GM21367 (cell line): ENCODE measurements around the gene PRH1.

Experiments
- ATAC-seq: cut with Tn5 transposase; IDR thresholded peaks from one replicate; pipeline ENCODE4 v1.9.1; 2021; ENCODE audit not compliant: unreplicated experiment

PRH1 gene

GRCh38 chr12:10884086-10884725 lies at the start of gene PRH1:
Gene PRH1, minus strand, starts transcription at chr12:10884255. Its CDS starts 38 bp downstream, at chr12:10884217.
- ATAC-seq = no peak

- no peak for ATAC-seq
Observed at GRCh38 chr12:10928746-10929286, 44.8 kb upstream of the PRH1 start, which contains the start of gene PRH2. Gene PRH2, plus strand, starts transcription at chr12:10929236. Its CDS starts 38 bp downstream, at chr12:10929274.

- ATAC-seq = no peak
Observed at GRCh38 chr12:10926269-10926668, 42.2 kb upstream of the PRH1 start.

DNA sequence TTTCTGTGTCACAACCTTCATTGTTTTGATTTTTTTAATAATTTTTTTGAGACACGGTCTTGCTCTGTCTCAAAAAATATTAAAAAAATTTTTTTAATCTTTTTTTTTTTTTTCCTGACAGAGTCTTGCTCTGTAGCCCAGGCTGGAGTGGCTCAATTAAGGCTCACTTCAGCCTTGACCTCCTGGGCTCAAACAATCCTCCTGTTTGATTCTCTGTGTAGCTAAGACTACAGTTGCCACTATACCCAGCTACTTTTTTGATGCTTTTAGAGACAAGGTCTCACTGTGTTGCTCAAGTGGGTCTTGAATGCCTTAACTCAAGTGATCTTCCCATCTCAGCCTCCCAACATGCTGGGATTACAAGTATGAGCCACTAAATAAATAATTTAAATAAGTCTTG lies 35.8 kb upstream of the PRH1 start:
- ATAC-seq = no peak

DNA sequence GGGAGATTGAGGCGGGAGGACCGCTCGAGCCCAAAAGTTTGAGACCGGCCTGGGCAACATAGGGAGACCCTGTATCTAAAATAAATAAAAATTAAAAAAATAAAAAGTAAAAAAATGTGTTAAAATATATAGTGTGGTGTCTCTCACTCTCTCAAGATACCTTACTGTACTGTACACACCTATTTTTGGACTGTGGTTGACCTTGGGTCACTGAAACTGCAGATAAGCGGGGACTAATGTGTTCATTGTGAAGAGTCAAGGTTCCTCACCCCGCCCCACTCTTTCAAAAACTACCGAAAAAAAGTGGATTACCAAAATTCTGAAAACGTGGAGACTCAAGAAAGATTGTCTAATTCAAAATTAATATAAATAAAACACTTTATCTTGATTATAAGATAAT lies 26.3 kb upstream of the PRH1 start:
- no peak for ATAC-seq

- ATAC-seq = no peak
Observed at GRCh38 chr12:10909462-10909861, 25.4 kb upstream of the PRH1 start, which contains the start of gene TAS2R13. Gene TAS2R13, minus strand, starts transcription at chr12:10909562. Its CDS starts 264 bp downstream, at chr12:10909298.

- no peak for ATAC-seq
Observed at GRCh38 chr12:10904686-10905085, 20.6 kb upstream of the PRH1 start.

GRCh38 chr12:10901427-10901826 lies 17.4 kb upstream of the PRH1 start:
- ATAC-seq = no peak

DNA sequence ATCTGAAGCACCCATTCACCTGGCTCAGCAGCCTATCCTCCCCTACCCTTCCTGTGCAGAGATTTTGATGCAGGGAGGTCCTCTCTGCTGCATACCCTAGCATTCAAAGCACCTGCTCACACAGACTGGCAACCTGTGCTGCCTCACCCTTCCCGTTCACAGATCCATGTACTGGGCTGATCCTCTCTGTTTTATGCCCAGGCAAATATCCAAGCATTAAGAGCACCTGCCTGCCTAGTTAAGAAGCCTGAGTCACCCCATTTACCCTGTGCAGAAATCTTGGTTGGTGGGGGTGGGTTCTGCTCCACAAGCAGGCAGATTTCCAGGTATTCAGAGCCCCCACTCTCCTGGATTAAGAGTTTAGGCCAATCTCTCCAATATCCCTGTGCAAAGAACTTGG lies 16.9 kb upstream of the PRH1 start:
- no peak for ATAC-seq

DNA sequence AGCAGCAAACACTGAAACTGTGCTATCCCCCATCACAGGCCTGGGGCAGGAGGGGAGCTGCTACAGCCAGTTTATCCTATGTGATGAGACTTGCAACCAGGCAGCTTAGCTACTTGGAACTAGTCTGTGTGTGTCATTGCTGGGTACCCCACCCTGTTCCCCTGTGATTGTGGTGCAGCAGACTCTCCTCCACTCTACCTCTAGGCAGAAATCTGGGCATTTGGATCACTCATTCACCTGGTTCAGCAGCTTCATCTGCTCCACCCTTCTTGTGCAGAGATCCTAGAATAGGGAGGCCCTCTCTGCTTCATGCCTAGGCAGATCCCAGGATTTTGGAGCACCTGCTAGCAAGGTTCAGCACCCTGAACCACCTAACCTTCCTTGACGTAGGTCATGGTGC lies 16.5 kb upstream of the PRH1 start:
- ATAC-seq = no peak

DNA sequence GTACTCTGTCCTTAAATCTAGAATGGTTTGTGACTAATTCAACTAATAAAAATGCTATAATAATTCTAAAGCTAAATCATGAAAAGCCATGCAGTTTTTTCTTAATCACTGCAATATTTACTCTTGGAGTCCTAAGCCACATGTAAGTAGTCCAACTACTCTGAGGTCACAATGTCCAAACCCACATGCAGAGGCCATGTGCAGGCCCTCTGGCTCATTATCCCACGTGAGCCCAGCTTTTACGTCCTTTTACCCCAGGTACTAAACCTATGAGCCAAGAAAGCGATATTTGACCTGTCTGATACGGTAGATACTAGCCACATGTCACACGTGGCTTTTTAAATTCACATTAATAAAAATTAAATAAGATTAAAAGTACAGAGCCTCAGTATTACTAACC lies 12.8 kb upstream of the PRH1 start:
- ATAC-seq = no peak

DNA sequence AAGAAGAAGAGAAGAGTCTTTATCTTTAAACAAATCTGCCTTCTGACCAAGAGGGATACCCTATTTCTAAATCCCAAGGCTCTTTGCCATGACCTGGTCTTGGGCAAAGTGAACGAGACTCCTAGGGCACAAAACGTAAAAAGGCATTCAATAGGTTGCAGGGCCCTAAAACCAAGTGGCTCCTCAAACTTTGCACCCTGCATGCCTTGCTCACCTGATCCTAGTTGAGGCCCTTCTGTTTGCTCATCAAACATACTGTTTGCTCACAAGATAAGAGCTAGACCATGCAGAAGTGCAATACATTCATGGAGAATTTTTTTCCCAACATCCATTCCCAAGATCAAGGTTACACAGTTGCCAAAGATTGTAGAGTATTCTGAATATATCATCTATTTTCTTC lies 7.9 kb upstream of the PRH1 start:
- ATAC-seq = no peak

DNA sequence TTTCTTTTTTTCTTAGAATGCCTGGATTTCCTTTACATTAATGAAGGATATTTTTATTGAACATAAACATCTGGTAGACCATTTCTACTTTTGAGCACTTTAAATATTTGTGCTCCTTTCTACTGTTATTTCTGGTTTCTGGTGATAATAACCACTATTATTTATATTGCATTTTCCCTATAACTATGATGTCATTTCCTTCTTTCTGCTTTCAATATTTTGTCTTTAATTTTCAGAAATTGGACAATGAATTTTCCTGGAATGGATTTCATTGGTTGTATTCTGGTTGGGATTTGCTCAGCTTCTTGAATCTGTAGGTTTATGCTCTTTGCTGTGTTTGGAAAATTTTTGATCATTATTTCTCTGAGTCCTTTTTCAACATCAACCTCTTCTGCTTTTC lies 5.2 kb upstream of the PRH1 start:
- no peak for ATAC-seq

DNA sequence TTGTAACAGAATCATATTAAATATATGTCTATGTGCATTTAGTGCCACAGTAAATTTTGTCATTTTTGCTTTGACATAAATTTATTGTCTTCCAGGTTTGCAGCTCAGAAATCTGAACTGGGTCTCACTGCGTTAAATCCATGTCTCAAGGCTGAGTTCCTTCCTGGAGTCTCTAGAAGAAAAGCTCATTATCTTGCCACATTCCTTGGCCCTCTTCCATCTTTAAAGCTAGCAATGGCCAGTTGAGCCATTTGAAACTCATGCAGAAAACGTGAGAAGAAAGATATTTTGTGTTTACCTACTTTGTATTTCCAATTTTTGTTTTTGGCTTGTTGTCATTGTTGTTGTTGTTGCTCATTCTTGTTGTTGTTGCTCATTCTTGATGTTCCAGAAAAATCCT lies 10.7 kb downstream of the PRH1 start:
- no peak for ATAC-seq

DNA sequence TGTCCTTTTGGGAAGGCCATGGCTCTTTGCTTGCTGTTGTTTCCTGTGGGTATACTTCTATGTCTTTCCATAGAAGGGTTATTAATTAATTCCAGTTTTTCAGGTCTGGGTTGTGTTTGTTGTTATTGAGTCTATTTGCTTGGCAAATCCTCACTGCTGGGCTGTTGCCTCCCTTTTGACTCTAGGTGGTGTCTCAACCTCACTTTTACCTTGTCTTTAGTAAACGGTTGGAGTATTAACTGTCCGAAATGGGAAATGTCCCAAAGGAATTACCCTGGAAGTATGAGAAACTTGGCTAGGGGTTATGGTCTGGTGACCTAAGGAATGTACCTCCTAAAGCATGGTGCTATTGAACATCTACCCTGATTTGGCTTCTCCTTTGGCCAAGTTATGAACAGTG lies 16.7 kb downstream of the PRH1 start:
- no peak for ATAC-seq

DNA sequence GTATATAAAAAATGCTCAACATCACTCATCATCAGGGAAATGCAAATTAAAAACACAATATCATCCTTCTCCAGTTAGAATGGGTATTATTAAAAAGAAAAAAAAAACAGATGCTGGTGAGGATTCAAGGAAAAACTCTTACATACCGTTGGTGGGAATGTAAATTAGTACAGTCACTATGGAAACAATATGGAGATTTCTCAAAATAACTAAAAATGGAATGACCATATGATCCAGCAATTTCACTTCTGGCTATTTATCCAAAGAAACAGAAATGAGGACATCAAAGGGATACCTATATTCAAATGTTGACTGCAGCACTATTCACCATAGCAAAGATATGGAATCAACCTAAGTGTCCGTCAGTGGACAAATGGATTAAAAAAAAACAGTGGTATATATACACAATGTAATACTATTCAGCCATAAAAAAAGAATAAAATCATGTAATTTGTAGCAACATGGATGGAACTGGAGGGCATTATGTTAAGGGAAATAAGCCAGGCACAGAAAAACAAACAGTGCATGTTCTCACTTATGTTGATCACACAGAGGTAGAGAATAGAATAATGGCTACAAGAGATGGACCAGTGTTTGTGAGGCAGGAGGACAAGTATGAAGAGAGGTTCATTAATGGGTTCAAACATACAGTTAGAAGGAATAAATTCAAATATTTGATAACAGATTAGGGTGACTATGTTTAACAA lies 20.4 kb downstream of the PRH1 start:
- ATAC-seq = no peak

- ATAC-seq = no peak
Observed at GRCh38 chr12:10861366-10861765, 22.7 kb downstream of the PRH1 start.

GRCh38 chr12:10855807-10856206 lies 28.2 kb downstream of the PRH1 start:
- no peak for ATAC-seq

DNA sequence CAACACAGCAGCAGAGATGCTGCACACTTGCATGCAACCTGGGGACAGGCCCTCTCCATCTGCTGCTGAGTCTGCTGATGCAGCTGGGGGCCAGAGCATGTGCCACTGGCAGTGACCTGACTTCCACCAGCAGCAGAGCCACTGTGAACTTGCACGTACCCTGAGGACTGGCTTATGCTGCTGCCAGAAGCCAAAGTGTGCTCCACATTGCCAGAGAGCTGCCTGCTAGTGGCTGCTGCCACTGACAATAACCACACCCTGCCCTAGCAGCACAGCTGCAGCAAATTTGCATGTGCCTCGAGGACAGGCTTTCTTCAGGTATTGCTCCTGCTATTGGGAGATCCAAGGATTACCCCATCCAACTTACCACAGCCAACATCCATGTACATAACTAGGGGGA lies 30.3 kb downstream of the PRH1 start:
- ATAC-seq = no peak

- ATAC-seq = no peak
Observed at GRCh38 chr12:10851243-10851858, 32.7 kb downstream of the PRH1 start.

DNA sequence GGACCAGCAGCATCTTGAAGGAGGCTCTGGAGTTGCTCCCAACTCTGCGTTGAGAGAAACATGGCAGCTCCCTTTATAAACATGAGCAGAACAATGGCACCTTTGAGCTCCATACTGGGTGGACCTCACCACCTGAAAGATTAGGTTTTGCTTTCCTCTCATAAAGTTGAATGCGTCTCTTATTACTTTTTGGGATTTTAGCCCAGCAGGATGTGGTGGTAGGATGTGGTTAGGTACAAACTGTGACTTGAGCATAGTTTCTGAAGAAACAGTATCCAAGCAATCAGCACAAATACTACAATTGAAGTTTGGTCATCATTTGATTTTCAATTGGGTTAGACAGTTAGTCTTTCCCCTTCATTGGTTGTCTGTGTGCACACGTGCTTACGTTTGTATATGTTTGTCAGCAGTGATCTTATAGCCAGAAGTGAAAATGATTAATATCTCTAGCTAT lies 34.6 kb downstream of the PRH1 start, which contains the start of gene PRR4:
Gene PRR4 (minus strand): TSS at position 51 of the 454 bp plus-strand sequence. CDS start 38 bp downstream, at position 13.
- no peak for ATAC-seq

GRCh38 chr12:10847744-10848143 lies 36.3 kb downstream of the PRH1 start:
- ATAC-seq = no peak
